HG02571 (cell line): ENCODE data around the gene CMIP.

Experiments used
- ATAC-seq: cut with Tn5 transposase; IDR thresholded peaks from one replicate; pipeline ENCODE4 v1.9.1; 2021; ENCODE audit warnings: mild to moderate bottlenecking, moderate library complexity; ENCODE audit not compliant: unreplicated experiment

CMIP gene

DNA sequence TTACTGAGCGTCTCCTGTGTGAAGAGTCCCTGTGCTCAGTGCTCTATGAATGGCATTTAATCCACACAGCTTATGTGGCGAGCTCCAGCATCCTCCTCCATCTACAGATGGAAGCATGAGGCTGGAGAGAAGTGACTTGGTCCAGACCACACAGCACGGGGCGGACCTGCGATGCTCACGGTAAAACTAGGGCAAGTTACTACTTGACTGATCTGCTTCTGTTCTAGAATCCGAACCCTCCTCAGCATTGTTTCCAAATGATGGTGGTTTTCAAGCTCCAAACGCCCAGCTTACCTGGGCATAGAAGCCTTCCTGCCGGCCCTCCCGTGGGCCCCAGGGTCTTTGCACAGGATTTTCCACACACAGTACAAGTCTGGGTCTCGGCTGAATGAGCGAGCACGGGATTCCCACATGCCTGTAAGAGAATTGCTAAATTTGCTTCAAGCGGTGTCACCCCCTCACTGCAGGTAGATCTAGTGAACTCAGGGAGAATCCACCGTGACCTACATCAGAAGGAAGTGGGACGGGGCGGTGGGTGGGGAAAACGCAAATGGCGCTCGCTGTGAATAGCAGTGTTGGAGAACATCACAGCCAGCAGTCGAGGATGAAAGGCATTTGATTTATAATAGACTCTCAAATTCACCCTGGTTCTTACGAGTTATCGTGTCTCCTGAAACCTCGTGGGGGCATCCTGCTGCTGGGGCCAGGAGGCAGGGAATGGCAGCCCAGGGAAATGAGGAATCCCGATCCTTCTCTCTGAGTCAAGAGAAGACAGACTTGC lies 101.1 kb downstream of the CMIP start:
- no peak for ATAC-seq

DNA sequence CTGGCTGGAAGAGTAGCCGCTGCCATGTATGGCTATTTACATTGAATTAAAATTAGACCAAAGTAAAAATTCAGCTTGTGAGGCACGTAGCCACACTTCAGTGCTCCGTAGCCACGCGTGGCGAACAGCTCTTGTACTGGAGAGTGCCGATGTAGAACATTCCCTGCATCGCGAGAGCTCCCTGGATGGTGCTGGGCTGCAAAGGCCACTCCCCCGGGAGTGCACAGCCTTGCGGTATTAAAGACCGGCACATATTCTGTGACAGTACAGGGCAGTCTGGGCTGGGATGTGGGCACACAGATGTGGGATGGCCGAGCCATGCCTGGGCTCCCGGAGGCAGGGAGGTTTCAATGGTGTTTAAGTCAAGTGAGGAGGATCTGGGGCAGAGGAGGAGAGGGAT lies 102.2 kb downstream of the CMIP start:
- no peak for ATAC-seq

DNA sequence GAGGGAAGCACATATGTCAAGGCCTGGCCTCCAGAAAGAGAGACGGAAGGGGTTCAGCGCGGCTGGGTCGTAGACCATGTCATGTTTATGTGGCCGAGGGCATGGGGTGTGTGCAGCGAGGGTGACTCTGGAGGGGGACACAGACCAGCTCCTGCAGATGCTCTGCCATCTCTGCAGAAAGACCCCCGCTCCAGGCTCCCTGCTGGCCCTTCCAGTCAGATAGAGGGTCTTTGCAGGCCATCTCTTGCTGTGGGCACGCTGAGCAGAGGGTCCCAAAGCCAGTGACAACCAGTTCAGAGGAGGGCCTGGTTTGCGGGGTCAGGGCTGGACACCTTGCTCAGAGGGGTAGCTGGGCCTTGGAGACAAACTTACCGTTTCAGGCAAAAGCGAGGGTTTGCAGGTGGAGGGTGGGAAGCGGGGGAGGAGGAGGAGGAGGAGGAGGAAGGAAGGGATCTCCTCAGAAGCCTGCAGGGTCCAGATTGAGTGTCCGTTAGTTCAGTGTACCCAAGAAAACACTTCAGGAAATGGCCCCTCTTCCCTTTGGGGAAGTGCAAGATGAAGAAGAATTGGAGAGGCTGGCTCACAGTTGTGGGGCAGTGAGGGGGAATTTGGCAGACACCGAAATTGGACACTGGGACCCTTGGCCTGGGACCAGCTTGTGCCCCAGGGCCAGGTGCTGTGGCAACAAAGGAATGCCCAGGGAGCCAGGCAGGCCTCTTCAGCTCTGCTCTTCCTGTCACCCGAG lies 102.8 kb downstream of the CMIP start:
- ATAC-seq: no peak

DNA sequence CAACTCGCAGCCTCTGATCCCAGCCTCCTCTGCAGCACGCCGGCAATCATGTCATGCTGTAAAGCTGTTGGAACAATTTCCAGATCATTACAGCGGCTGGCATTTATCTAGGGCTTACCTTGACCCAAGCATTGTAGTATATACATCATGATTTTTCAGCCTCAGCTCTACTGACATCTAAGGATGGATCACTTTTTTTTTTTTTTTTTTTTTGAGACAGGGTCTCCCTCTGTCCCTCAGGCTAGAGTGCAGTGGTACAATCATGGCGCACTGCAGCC lies 103.3 kb downstream of the CMIP start:
- ATAC-seq: no peak

DNA sequence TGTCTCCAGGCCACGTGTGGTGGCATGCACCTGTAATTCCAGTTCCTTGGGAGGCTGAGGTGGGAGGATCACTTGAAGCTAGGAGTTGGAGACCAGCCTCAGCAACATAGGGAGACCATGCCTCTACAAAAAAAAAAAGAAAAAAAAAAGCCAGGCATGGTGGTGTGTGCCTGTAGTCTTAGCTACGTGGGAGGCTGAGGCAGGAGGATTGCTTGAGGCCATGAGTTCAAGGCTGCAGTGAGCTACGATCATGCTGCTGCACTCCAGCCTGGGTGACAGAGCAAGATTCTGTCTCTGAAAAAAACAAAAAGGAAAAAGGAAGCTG lies 103.9 kb downstream of the CMIP start:
- no peak for ATAC-seq

DNA sequence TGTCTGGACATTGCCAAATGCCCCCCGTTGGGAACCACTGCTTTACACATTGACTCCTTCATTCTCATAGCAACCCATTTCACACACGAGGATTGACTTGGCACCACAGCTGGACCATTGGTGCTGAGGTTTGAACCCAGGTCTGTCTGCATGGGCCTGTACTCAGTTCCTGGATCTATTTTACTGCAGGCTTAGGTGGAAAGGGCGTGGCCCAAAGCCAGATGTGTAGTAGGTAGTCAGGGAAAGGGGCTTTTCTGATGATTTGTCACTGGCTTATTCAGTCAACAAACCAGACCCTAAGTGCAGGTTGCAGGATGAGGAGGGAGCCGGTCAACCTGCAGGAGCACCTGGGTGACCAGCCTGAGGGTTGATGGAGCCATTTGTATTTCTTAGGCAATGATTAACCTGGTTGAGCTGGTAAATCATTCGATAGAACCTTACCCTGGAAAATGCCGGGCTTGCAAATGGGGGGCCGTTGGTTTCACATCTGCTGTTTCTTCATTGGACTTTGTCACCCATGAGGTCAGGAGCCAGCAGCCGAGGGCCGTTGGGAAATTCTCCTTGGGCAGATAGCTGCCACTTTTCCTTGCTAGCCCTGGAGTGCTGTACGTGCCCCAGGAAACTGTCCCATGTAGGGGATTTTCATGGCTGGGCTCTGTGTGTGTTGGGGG lies 104.4 kb downstream of the CMIP start:
- no peak for ATAC-seq

DNA sequence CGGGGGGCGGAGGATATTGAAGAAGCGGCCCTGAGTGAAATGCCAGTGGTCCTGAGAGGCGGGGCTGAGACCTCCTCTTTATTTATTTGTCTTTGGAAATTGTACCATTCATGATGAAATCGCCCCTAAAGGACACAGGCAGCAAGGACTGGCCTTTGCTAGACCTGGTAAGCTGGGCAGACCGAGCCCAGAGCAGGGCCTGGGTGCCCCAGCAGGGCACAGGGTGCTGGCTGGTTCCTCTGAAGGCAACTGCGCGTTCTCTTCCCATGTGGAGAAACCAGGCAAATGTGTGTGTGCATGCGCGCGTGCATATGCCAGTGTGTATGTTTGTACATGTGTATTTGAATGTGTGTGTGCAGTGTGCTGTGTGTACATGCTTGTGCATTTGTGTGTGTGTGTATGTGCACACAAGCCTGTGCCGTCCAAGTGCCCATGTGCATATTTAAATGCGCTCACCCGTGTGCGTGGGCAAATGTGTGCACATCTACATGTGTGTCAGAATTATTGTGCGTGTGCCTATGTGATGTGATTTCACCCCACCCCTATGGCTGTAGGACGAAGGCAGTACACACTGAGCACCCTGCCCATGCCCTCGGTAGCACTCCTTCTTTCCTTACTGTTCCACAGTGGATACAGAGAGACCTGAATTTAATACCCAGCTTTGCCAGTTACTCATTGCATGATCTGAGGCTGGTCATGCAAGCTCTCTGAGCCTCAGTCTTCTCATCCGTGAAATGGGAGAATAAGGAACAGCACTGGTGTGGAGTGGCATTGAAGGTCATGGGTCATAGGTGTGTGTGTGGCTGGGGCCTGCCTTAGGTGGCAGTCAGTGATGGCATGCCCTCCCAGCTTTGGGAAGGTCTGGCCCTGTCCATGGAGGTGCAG lies 105.2 kb downstream of the CMIP start:
- no peak for ATAC-seq

DNA sequence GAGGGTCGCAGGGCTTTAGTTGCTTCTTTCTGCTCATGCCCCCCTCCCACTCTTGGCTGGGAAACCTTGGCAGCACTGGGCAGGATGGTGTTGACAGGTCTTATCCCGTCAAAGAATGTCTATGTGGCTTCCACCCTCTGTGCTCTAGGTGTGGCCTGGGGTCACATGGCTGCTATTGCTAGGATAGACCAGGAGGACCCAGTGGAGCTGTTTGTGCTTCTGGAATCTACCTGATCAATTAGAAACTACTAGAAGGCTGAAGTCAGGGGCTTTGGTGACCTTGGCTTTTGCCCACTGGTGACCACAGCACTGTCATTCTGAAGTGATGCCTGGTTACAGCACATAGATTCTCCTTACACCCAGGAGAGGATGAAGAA lies 105.8 kb downstream of the CMIP start:
- ATAC-seq: no peak

DNA sequence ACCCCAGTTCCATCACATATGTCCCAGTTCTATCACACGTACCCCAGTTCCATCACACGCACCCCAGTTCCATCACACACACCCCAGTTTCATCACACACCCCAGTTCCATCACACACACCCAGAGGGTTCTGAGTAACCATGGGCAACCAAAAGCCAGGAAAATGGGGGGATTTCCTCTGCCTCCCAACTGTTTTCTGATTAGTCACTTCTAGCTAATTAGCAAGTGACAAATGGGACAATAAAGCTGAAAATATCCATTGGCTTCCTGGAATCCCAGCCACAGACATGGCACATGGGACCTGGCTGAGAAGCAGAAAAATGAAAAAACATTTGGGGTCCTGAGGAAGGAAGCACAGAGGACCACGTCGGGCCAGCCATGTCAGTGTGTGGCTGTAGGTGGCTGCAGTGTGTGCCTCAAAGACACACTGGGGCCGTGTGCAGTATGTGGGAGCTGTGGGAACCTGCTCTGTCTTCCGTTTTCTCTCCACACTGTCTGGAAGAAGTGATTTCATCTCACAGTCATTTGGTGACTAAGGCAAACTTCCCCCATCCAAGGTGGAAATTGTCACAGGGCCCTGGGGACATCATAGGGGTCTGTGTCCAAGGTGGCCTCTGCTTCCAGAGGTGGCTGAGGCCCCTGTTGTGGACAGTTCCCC lies 106.7 kb downstream of the CMIP start:
- ATAC-seq: no peak

DNA sequence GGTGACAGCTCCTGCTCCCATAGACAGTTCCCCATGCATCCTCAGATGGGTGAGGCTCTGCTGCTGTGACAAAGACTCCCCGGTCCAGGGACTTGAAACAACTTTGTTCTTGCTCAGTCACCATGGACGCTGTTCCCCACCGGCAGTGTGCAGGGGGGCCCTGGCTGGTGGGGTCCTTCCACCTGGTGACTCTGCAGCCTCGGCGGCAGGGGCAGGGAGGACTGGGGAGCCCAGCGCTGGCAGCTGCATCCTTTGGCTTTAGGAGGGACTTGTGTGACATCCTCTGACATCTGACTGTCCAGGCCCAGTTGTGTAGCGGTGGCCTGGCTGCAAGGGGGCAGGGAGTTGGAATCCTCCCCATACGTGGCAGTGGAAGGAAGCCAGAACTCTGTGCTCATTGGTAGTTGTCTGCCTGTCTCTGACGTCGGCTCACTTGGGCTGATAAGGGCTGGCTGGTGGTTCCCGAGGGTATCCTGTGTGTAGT lies 107.3 kb downstream of the CMIP start:
- no peak for ATAC-seq

DNA sequence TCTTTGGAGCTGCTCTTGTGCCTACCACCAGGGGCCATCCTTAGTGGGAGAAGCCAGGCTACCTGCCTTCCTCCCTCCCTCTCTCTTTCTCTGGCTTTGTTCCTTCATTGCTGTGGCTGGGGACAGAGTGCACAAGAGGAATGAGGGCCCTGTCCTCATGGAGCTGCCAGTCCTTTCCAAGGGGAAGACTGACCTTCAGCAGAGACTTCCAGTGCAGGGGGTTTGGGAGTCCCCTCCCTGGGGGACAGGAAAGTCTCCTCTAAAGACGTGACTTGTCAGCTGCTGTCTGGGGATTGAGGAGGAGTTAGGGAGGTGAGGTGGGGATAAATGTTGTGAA lies 108.1 kb downstream of the CMIP start:
- no peak for ATAC-seq

DNA sequence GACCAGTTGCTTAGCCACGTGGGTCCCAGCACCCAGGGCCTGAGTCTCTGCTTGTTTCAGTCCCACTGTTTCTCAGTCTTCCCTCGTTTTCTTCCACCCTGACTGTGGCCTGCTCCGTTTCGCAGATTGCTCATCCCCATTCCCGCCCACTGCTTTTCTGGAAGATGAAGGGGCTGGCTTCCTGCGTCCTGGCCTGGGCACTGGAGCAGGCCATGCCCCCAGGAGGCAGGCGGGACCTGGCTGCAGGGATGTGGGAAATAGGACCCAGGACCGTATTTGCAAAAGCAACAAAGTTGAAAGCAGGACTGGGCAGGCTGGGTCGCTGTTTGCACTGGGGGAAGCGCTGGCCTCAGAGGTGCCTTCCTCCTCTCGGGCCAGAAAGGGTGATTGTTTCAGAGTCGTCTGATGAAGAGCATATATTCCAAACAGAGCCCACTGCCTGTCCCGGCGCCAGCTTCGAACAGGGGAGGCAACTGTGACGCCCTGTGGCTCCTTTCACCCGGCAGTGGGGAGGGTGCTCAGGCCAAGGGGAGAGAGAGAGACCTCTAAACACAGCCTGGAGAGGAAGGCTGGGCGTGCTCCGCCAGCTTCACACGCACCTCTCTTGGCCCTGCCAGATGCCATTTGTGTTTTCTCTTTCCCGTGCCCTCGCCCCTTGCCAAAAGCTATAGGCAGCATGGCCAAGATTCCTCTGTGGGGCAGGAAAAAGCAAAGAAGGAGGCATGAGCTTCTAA lies 108.6 kb downstream of the CMIP start:
- ATAC-seq: no peak

DNA sequence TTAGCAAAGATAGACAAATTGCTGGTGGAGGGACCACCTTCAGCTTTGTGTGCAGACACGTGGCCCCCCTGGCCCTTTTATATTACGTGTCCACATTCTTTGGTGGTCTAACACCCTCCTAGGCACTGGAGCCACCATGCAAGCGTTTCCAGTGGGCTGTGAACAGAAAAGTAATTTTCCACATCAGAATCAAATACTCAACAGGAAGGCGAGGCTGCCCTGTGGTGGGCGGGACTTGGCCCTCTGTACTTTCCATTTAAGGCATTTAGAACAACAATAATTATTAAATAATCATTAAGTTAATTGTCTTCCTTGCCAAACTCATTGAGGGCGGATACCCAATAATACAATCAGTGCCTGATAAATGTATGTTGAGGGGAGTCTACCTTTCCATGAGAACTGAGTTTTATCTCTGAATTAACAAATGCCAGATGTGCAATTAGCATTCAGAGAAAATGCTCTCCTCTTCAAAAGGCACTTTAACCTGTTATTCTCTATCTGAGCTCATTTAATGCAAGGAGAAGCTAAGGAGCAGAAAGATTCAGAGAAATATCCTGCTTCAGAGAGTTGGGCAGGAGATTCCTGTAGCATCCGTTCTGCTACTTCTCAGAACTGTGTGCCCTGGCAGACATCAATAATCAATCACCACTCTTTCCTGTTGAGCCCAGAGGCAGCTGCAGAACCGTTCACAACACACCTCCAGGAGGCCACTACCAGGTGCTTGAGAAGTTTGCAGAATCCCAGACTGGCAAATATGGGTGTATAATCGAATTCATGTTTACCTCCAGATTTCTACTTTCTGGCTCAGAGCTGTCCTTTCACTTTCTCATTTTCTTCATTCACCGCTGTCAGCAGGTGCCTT lies 109.4 kb downstream of the CMIP start:
- ATAC-seq: no peak

DNA sequence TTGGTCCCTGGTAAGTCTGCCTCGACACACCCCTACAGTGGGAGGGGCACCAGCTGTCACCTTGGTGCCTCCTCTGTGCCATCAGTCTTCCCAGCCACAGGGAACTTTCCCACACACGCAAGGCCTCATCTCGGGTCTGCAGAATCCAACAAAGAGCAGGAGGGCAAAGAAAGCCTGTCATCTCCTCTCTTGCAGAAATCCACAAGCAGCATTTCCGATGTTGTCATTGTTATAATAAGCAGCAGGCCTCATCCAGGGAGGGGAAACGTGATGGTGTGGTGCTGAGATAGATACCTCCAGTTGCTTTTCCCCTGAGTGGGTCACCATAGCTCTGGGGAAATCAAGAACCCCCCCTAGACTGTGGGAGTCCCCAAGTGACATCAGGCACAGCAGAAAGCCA lies 110.4 kb downstream of the CMIP start:
- ATAC-seq: no peak

DNA sequence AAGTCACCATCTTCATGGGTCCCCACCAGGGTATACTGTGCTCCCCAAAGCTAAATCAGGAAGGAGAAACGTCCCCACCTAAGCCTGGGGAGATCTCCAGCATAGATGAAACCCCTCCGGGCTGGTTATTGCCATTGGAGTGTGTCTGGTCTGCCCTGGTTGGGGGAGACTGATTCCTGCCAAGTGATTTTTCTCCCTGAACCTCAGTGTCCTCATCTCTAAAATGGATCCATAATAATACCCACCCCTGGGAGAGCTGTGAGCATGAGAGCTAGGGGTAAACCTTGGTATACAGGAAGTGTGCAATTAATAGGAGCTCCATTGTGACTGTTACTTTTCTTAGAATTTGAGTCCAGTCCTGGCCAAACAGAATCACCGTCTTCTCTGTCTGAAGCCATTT lies 111.1 kb downstream of the CMIP start:
- ATAC-seq: no peak

DNA sequence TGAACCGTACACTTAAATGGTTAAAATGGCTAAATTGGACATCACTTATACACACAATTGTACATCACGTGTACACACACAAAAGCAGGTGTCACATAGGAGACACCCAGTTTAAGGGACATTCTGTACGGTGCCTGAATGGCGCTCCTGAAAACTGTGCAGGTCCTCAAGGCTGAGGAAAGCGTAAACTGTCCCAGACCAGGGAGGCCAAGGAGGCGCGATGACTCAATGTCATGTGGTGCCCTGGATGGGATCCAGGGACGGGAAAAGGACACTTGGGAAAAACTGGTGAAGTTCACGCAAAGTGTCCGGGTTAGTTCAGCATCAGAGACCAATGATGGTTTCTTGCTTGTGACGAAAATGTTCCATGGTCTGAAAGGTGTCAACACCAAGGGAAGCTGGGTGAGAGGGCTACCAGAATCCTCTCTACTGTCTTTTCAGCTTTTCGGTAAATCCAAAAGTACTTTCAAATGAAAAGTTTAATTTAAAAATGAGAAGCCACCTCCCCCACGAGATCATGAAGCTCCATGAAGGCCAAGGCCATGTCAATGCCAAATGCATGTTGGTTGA lies 112.2 kb downstream of the CMIP start:
- ATAC-seq: no peak

DNA sequence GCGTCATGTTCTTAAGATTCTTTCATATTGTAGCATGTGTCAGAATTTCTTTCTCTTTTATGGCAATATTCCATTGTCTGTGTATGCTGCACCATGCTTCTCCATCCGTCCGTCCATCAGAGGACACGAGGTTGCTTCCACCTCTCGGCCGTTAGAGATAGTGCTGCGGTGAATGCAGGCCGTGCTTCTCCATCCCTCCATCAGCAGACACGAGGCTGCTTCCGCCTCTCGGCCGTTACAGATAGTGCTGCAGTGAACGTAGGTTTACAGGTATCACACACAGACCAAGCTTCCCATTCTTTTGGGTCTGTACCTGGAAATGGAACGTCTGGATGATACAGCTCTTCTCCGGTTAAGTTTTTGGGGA lies 113.5 kb downstream of the CMIP start:
- ATAC-seq: no peak

DNA sequence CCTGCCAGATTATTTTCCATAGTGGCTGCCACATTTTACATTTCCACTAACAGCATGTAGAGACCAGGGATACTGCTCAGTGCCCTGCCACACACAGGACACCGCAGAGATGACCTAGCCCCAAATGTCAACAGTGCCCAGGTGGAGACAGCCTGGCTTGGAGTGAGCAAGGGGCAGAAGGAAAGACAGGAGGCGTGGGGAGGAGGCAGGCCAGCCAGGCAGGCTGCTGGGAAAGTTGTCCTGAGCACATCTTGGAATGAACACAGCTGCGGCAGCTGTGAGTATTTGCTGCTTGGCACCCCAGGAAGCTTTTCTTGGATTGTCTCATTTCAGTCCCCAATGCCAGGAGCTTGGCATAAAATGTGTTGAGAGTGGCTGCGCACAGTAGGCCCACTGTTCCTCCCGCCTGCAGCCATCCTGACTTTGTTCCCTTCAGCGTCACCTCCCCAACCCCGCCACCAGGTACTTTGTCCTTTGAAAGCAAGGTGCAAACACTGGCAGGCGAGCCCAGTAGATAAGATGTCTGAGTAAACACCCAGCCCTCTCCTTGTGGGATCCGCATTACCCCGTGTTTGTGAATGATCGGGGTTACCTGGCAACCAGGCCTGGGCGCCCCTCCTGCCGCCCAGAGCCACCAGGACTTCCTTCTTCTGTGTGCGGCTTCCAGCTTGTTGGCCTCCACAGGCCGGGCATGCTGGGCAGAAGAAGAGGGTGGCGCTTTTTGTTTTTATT lies 114.0 kb downstream of the CMIP start:
- ATAC-seq: no peak
